GM12878 (cell line): ENCODE data around the gene SLC12A5. TPM values are rescaled to one million over a fixed set of nuclear protein-coding genes. Genes with fewer than 3 reads are reported as not detected.

Experiments
- ATAC-seq: fragments of 200-7000 bp; cut with Tn5 transposase; 3 replicates; pipeline ENCODE4 v1.9.1; 2020; ENCODE audit warnings: mild to moderate bottlenecking, moderate library complexity
- BruUV-seq: library from RNA; stranded (reverse); fragments of 400-500 nt; replicated peaks from 2 replicates; lab custom pipeline; 2021; lab: Mats Ljungman, UMichigan
- CTCF ChIA-PET: fragments of 300-600 bp; sonication (Branson Sonifier 250); formaldehyde crosslinking; extraction: SDS; loops from one replicate; lab custom pipeline; 2021; ENCODE audit warnings: inconsistent platforms; lab: Yijun Ruan, JAX
- POLR2A ChIA-PET: fragments of 350-600 bp; formaldehyde crosslinking; extraction: SDS; loops from one replicate; lab custom pipeline; 2021; ENCODE audit warnings: inconsistent platforms; lab: Charles Lee
- RAD21 ChIA-PET: fragments of 300-600 bp; sonication (Branson Sonifier 250); formaldehyde crosslinking; loops from one replicate; lab custom pipeline; 2023; ENCODE audit warnings: antibody characterized with exemption; ENCODE audit not compliant: unreplicated experiment; lab: Charles Lee
- SMC1A ChIA-PET: fragments of 300-600 bp; sonication (Branson Sonifier 250); formaldehyde crosslinking; loops from one replicate; lab custom pipeline; 2023; ENCODE audit not compliant: unreplicated experiment, uncharacterized antibody; lab: Charles Lee
- DNase-seq: peaks from one replicate; pipeline ENCODE4 v3.0.0-alpha.2; 2011; ENCODE audit warnings: low read depth, low spot score
- FAIRE-seq: peaks from 3 replicates; lab custom pipeline; 2011; peaks lifted over from hg19 to GRCh38; lab: Jason Lieb, UNC
- H2AFZ ChIP-seq: 2 replicates; pipeline ENCODE4 v1.6.0; 2011; ENCODE audit warnings: low read depth, low read length, control low read depth; ENCODE audit not compliant: control insufficient read depth
- H3K27ac ChIP-seq: 2 replicates; pipeline ENCODE4 v1.5.1; 2011; ENCODE audit warnings: control low read depth; ENCODE audit not compliant: control insufficient read depth, insufficient read depth
- H3K27me3 ChIP-seq, 2 experiments: replicated peaks in 1 of 2; 2 replicates each; pipeline versions ENCODE4 v1.6.0 to v1.6.1; 2011; ENCODE audit warnings: low read length in 1 of 2; ENCODE audit not compliant: control insufficient read depth in 2 of 2, insufficient read depth in 2 of 2
- H3K36me3 ChIP-seq, 2 experiments: 2 replicates each; pipeline ENCODE4 v1.5.1; 2011; ENCODE audit warnings: low read length in 1 of 2; ENCODE audit not compliant: control insufficient read depth in 2 of 2, insufficient read depth in 2 of 2
- H3K4me1 ChIP-seq: 2 replicates; pipeline ENCODE4 v1.6.1; 2011; ENCODE audit warnings: mild to moderate bottlenecking, low read length, moderate library complexity, mixed read lengths; ENCODE audit not compliant: control insufficient read depth, insufficient read depth
- H3K4me2 ChIP-seq: 2 replicates; pipeline ENCODE4 v1.6.0; 2011; ENCODE audit warnings: control low read depth; ENCODE audit not compliant: control insufficient read depth, insufficient read depth
- H3K4me3 ChIP-seq: fragments of 200-600 bp; sonication (generic); 2 replicates; pipeline ENCODE4 v1.5.1; 2016
- H3K79me2 ChIP-seq: 2 replicates; pipeline ENCODE4 v1.6.0; 2011; ENCODE audit warnings: low read length; ENCODE audit not compliant: control insufficient read depth, insufficient read depth
- H3K9ac ChIP-seq: 2 replicates; pipeline ENCODE4 v1.8.0; 2011; ENCODE audit warnings: low read length, control low read depth, mixed read lengths; ENCODE audit not compliant: control insufficient read depth, insufficient read depth
- H3K9me3 ChIP-seq: replicated peaks from 3 replicates; pipeline ENCODE4 v1.5.1; 2011; ENCODE audit warnings: mild to moderate bottlenecking, low read length; ENCODE audit not compliant: control insufficient read depth, insufficient read depth
- H4K20me1 ChIP-seq: 2 replicates; pipeline ENCODE4 v1.6.0; 2011; ENCODE audit not compliant: control insufficient read depth, insufficient read depth
- BACH1 ChIP-seq: fragments of 450-650 bp; IDR thresholded peaks from 2 replicates; pipeline ENCODE4 v1.6.1; 2017; ENCODE audit warnings: mild to moderate bottlenecking, borderline replicate concordance
- CBFB ChIP-seq: IDR thresholded peaks from 2 replicates; pipeline ENCODE4 v1.6.1; 2016; ENCODE audit warnings: antibody characterized with exemption, low read depth
- CHD1 ChIP-seq: IDR thresholded peaks from 2 replicates; pipeline ENCODE4 v1.6.1; 2012; ENCODE audit warnings: low read depth, low read length, improper control_type of control experiment
- EP300 ChIP-seq, 2 experiments: fragments of 150-350 bp in 1 of 2; IDR thresholded peaks; 2 replicates each; pipeline ENCODE4 v1.6.1; 2011 to 2012; ENCODE audit warnings: low read depth in 2 of 2, low read length in 2 of 2, borderline replicate concordance in 1 of 2, improper control_type of control experiment in 1 of 2, inconsistent platforms in 1 of 2; ENCODE audit not compliant: control insufficient read depth in 1 of 2
- ESRRA ChIP-seq: IDR thresholded peaks from 2 replicates; pipeline ENCODE4 v1.6.1; 2012; ENCODE audit warnings: mild to moderate bottlenecking, low read length, improper control_type of control experiment
- JUND ChIP-seq: IDR thresholded peaks from 2 replicates; pipeline ENCODE4 v1.6.1; 2012; ENCODE audit warnings: low read depth, mild to moderate bottlenecking, low read length, improper control_type of control experiment, moderate library complexity
- KAT2A ChIP-seq: conservative IDR thresholded peaks from 2 replicates; pipeline ENCODE4 v1.6.1; 2011; ENCODE audit warnings: low read depth, low read length; ENCODE audit not compliant: control insufficient read depth
- POLR2AphosphoS2 ChIP-seq: IDR thresholded peaks from 2 replicates; pipeline ENCODE4 v1.6.1; 2011; ENCODE audit warnings: low read depth, mild to moderate bottlenecking, low read length, improper control_type of control experiment, moderate library complexity
- SUZ12 ChIP-seq: fragments of 200-600 bp; sonication (generic); IDR thresholded peaks from one replicate; pipeline ENCODE4 v1.6.1; 2018; ENCODE audit warnings: antibody characterized with exemption, mild to moderate bottlenecking; ENCODE audit not compliant: unreplicated experiment
- WGBS: methylation state at CpG from one replicate; pipeline ENCODE4 v1.1.6; 2016; ENCODE audit warnings: low lambda C conversion rate; ENCODE audit not compliant: insufficient replicate concordance, insufficient coverage; ENCODE audit errors: missing lambda C conversion rate; 5-methylcytosine and 5-hydroxymethylcytosine counted together
- in situ Hi-C: fragments of 300-500 bp; cut with MboI; formaldehyde crosslinking; loops from 9 replicates; pipeline ENCODE4 v1.14.3; 2018; ENCODE audit warnings: mixed read lengths
- intact Hi-C: fragments of 100-400 bp; cut with micrococcal nuclease; formaldehyde crosslinking; loops from one replicate; pipeline ENCODE4 v1.14.2; 2022; ENCODE audit not compliant: unreplicated experiment
- polyA plus RNA-seq, 11 experiments: library from polyadenylated mRNA; depleted of rRNA in 4 of 11; unstranded in 6 of 11; stranded (reverse) in 5 of 11; fragments of >200 nt; fragmentation: Nextera tagmentation in 4 of 11; fragmentation: Illumina TruSeq in 1 of 11; extraction: Ambion mirVana in 4 of 11; extraction: Trizol in 1 of 11; gene quantifications; 1 replicate in 1 of 11; 2 replicates in 10 of 11; pipeline versions ENCODE4 v1.2.1 to v1.2.3, GENCODE V29; 2011 to 2016; ENCODE audit warnings: inconsistent platforms in 2 of 11, missing spikeins in 2 of 11, low read depth in 1 of 11
- total RNA-seq, 4 experiments: library from RNA; depleted of rRNA in 3 of 4; stranded (reverse); fragments of >200 nt in 3 of 4; fragmentation: Illumina TruSeq in 1 of 4; extraction: Trizol in 1 of 4; gene quantifications; 2 replicates each; pipeline versions ENCODE4 v1.2.1 to v1.2.3, GENCODE V29; 2013 to 2021
- TF ChIP-seq, protein P1 (sequence below): fragments of 450-650 bp; IDR thresholded peaks from 2 replicates; pipeline ENCODE4 v1.6.1; 2017; ENCODE audit warnings: mild to moderate bottlenecking, moderate library complexity

SLC12A5 gene
- total and polyA plus RNA-seq, 10 of the 15 experiments (the other 5 are each of a cell fraction or from before 2014, with no cell fraction given), result 0.26 to 2.7 (median 1.2) TPM

DNA sequence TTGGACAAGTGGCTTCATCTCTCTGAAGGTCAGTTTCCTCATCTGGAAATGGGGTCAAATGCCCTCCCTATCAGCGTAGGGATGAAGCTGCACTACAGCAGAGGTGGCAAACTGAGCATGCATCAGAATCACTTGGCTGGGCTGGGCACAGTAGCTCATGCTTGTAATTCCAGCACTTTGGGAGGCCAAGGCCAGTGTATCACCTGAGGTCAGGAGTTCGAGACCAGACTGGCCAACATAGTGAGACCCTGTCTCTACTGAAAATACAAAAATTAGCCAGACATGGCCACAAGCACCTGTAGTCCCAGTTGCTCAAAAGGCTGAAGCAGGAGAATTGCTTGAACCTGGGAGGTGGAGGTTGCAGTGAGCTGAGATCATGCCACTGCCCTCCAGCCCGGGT is 27.0 kb upstream of the SLC12A5 start:
- Histone ChIP-seq H3K9ac (no peak overlapping the region), H3K36me3 (no peaks in the 10 kb centered on the region), H3K79me2 (no peaks in the 10 kb centered on the region), H3K4me1 (peaks cover 29% of the 10 kb centered on the region), H2AFZ (no peak overlapping the region), H3K4me3 (no peak overlapping the region), H3K27me3 (no peaks in the 10 kb centered on the region; a peak in 1 of 4 replicates), H4K20me1 (no peaks in the 10 kb centered on the region), H3K27ac (no peak overlapping the region), H3K9me3 (no peaks in the 10 kb centered on the region), H3K4me2 (no peak overlapping the region)
- intact Hi-C loops, result no loop called here
- BruUV-seq, result no TSS peak
- WGBS, result 83% methylated on average over 2 of the region's 3 CpGs
- FAIRE-seq (no peak), DNase-seq (no peak), ATAC-seq (no peak)
- RAD21 ChIA-PET, result no interaction called here
- POLR2A ChIA-PET, result no interaction called here
- CTCF ChIA-PET, result interaction anchor here (1.0 to 7.9 kb wide), 2 partner anchors 12 to 15 kb away, joined by 3 to 48 read pairs; no protein-coding TSS in a partner anchor
- in situ Hi-C loops, result no loop called here
- SMC1A ChIA-PET, result interaction anchor here (1.3 to 1.4 kb wide), 2 partner anchors 13 to 203 kb away, joined by 4 read pairs; no protein-coding TSS in a partner anchor
- TF ChIP-seq, protein P1, sequence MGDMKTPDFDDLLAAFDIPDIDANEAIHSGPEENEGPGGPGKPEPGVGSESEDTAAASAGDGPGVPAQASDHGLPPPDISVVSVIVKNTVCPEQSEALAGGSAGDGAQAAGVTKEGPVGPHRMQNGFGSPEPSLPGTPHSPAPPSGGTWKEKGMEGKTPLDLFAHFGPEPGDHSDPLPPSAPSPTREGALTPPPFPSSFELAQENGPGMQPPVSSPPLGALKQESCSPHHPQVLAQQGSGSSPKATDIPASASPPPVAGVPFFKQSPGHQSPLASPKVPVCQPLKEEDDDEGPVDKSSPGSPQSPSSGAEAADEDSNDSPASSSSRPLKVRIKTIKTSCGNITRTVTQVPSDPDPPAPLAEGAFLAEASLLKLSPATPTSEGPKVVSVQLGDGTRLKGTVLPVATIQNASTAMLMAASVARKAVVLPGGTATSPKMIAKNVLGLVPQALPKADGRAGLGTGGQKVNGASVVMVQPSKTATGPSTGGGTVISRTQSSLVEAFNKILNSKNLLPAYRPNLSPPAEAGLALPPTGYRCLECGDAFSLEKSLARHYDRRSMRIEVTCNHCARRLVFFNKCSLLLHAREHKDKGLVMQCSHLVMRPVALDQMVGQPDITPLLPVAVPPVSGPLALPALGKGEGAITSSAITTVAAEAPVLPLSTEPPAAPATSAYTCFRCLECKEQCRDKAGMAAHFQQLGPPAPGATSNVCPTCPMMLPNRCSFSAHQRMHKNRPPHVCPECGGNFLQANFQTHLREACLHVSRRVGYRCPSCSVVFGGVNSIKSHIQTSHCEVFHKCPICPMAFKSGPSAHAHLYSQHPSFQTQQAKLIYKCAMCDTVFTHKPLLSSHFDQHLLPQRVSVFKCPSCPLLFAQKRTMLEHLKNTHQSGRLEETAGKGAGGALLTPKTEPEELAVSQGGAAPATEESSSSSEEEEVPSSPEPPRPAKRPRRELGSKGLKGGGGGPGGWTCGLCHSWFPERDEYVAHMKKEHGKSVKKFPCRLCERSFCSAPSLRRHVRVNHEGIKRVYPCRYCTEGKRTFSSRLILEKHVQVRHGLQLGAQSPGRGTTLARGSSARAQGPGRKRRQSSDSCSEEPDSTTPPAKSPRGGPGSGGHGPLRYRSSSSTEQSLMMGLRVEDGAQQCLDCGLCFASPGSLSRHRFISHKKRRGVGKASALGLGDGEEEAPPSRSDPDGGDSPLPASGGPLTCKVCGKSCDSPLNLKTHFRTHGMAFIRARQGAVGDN, result no peak
- TF ChIP-seq CHD1 (no peak), SUZ12 (no peak), KAT2A (no peak), POLR2AphosphoS2 (no peak), ESRRA (no peak), JUND (no peak), CBFB (no peak), EP300 (IDR thresholded peaks at IDR 0.05; ENCODE audit: borderline replicate concordance in 1 of 2, control insufficient read depth in 1 of 2, low read depth in 2 of 2, low read length in 2 of 2) (no peak), BACH1 (no peak)
